HL-60/S4 treated with retinoic acid at 250 ng/mL for 4 days and 3 days (cell line): Measurements from ENCODE around the gene CDH15.
"Not testable (repeated sequence)": the region's sequence is repeated elsewhere in the genome, so short reads cannot be mapped to it uniquely, and the experiment has no call there.

Source experiments
- in situ Hi-C: fragments of 300-500 bp; cut with MboI; formaldehyde crosslinking; loops from 2 replicates; pipeline ENCODE4 v1.7.0; 2022; ENCODE audit warnings: low sequenced_read_pairs

The CDH15 gene

GRCh38 chr16:89155184-89155679 lies 16.3 kb upstream of the CDH15 start:
- in situ Hi-C loops, result no loop called here

DNA sequence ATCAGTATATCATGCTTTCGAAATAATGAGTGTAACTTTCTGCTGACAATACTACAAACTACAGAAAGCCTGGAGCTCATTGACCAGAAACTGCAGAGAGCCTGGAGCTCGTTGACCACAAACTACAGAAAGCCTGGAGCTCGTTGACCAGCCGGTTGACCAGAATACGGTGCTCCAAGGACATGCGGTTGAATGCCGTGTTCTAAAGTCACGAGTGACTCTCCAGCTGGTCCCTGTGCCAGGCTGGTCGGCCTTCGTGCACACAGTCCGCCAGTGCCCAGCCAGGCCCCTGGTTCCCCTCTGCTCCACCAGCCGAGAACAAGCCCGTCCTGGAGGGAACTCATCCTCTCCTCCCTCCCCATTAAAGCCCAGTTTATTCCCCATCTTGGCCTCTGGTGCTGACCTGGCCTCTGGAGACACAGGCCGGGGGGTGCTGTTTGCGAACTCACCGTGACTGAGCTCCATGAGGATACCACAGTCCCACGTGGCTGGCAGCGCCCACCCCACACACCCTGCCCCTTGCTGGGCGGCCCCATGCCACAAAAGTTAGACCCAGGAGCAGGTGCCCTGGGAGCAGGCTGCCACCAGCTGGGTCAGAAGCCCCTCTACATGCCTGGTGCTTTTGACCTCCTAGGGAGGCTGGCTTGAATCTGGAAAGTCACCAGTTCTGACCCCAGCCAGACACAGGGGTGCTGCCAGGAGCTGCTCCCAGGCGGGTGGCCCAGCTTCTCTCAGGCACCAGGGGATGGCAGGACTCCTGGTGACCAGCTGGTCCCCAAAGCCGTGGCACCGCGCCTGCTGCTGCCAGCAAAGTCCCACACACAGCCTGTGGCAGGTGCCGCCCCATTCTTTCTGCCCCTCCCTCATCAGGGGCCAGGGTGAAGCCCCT lies 15.5 kb upstream of the CDH15 start:
- in situ Hi-C loops, result no loop called here

- in situ Hi-C loops, result no loop called here
Observed at GRCh38 chr16:89156740-89157645, 14.6 kb upstream of the CDH15 start.

GRCh38 chr16:89157778-89158177 lies 13.8 kb upstream of the CDH15 start:
- in situ Hi-C loops, result no loop called here

GRCh38 chr16:89159066-89159849 lies 12.3 kb upstream of the CDH15 start:
- in situ Hi-C loops, result no loop called here

GRCh38 chr16:89159850-89160354 lies 11.6 kb upstream of the CDH15 start:
- in situ Hi-C loops, result no loop called here

- in situ Hi-C loops, result no loop called here
Observed at GRCh38 chr16:89160977-89161701, 10.4 kb upstream of the CDH15 start.

DNA sequence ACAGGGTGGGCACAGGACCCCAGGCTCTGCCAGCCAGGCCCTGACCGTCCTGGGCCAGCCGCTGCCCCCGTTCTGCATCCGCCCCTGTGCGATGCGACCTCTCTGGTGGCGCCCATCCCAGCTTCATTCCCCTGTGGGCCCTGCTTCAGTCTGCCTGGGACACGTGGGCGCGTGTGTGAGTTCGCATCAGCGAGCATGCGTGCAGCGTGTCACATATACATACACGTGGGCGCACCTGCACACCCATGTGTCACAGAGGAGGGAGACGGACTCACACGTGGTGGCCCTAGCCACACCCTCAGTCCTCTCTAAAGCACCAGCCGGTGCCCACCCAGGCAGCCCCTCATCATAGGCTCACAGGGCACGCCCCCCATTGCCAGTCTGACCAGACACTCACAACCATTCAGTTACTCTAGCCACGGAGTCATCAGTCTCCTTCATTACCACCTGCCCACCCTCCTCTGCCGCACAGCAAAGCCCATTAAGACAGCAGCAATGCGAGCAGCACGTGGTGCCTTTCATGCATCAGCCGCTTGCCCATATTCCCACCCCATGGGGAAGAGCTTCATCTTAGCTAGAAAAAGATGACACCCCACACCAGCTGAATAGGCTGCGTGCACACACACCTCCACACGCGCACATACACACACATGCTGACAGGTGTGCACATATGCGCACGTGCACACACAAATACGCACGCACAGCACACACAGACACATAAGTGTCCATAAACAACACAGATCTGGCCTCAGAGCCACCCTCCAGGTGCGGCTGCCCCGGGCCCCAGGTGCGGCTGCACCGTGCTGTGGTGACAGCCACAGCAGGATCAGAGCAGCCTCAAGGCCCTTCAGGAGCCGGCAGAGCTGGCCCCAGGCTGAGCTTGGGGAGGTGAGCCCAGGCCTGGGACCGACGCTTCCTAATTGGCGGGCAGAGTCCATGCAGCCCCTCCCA lies 9.5 kb upstream of the CDH15 start:
- in situ Hi-C loops, result no loop called here

- in situ Hi-C loops, result no loop called here
Observed at GRCh38 chr16:89163297-89163696, 8.3 kb upstream of the CDH15 start.

DNA sequence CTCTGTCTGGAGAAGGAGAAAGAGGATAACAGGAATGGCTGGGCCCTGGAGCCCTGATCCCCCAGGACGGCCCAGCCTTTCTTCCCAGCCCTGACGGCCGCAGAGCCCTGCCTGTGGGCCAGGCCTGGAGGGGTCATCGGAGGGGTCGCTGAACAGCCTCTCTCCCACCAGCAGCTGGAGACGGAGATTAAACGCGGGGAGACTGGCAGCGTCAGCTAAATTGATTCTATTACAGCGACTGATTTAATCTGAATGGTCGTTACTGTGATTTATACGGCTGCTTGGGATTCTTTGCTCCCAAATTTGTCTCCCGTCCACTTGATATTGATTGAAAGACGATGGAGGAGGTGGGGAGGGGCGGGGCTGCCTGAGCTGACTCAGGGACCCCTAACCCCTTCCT lies 7.1 kb upstream of the CDH15 start:
- in situ Hi-C loops, result no loop called here

- in situ Hi-C loops, result no loop called here
Observed at GRCh38 chr16:89164847-89165680, 6.5 kb upstream of the CDH15 start.

DNA sequence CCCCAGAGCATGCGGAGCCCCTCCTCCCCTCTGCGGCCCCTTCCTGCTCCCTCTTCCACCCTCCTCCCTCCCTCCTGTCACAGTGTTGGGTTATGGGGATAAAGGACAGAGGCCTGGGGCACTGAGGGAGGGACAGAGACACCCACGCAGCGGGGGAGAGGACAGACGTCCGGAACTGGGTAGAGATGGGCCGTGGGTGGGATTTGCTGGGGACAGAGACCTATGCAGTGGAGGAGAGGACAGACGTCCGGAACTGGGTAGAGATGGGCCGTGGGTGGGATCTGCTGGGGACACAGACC lies 5.9 kb upstream of the CDH15 start:
- in situ Hi-C loops, result not testable (repeated sequence)

DNA sequence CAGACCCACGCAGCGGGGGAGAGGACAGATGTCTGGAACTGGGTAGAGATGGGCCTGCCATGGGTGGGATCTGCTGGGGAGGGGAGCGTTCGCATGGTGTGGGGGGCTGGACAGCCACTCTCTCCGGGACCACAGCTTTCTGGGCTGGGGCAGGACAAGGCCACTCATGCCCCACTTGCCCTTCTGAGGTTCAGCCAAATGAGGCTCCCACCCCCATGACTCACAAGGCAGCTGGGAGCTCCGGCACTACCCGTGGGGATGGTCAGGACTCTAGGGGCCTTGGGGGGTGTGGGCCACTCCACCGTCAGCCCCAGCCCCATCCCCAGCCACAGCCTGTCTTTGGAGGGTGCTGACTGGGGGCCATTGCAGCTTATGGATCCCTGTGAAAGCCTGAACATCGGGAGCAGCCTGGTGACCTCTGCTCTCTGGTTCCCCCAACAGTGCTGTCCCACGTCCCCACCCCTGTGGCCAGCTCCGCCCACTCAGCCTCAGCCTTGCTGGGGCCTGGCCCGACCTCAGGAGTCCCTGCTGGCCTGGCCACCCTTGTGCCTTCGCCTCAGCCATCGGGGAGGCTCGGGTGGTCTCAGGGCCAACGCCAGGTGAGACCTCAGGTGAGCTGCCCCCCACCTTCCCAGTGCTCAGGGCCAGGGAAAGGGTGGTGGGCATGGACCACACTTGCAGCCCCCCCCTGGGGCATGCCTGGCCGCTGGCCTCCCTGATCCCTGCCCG lies 4.7 kb upstream of the CDH15 start:
- in situ Hi-C loops, result no loop called here

- in situ Hi-C loops, result no loop called here
Observed at GRCh38 chr16:89167425-89167941, 4.1 kb upstream of the CDH15 start.

DNA sequence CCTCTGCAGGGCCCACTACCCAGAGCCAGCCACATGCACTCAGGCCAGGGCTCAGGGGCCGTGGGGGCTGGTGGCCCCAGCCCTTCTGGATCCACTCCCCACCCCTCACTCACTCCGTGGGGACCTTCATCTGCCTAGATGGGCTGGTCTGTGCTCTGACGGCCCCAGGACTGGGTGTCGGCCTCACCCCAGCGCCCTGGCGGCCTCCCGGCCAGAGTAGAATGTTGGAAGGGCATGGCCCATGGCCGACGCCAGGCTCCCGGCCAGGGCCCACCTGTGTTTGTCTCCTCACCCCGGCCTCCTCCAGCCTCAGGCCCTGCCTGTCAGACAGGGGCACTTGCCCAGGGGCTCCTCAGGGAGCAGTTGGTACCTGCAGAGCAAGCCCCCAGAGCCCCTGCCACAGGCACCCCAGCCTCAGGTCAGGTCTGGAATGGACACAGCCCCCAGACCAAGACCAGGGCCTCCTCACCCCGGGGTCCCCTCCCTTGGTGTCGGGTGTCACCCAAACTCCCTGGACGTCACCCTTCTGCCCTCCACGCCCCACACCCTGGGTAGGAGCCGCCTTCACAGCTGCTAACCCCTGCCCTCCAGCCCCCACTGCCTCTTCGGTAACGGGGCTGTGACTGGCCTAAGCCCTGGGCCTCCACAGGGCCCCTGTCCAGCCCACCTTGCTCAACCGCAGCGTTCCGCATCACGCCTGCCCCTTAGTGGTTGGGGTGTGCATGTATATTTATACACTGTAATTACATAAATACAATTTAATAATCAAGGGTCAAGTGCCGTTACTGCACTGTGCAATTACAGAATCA lies 3.0 kb upstream of the CDH15 start:
- in situ Hi-C loops, result no loop called here

- in situ Hi-C loops, result no loop called here
Observed at GRCh38 chr16:89169778-89170177, 1.8 kb upstream of the CDH15 start.
